MM.1S (cell line): ENCODE results near the gene CHD2.

Experiments used
- EZH2 ChIP-seq: fragments of 300-600 bp; sonication (generic); optimal IDR thresholded peaks from 2 replicates; pipeline ENCODE3; 2017; ENCODE audit warnings: low read depth, mild to moderate bottlenecking, antibody characterized with exemption, low read length, mixed read lengths
- TF ChIP-seq, protein P1 (sequence below): fragments of 300-600 bp; sonication (generic); IDR thresholded peaks from 2 replicates; pipeline ENCODE4 v1.5.1; 2016; ENCODE audit warnings: antibody characterized with exemption, low read length, mixed read lengths

DNA sequence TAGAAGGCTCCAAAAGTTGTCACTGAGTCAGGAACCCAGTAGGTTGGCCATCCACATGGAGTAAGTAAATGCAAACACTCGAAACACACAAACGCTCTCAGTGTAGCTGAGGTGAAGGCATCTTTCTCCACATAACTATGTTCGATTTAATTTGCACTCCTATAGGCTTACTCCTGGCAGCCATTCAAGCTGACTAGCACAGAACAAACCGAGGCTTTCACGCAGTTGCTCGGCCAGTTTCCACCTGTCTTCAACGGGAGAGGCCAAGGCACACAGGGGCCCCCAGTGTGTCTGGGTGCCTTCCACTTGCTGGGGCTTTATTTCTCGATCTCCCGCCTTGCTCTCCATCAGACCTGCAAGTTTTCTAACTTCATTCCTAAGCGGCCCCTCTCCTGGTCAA, 170.0 kb downstream of the CHD2 start:
- TF ChIP-seq, protein P1, sequence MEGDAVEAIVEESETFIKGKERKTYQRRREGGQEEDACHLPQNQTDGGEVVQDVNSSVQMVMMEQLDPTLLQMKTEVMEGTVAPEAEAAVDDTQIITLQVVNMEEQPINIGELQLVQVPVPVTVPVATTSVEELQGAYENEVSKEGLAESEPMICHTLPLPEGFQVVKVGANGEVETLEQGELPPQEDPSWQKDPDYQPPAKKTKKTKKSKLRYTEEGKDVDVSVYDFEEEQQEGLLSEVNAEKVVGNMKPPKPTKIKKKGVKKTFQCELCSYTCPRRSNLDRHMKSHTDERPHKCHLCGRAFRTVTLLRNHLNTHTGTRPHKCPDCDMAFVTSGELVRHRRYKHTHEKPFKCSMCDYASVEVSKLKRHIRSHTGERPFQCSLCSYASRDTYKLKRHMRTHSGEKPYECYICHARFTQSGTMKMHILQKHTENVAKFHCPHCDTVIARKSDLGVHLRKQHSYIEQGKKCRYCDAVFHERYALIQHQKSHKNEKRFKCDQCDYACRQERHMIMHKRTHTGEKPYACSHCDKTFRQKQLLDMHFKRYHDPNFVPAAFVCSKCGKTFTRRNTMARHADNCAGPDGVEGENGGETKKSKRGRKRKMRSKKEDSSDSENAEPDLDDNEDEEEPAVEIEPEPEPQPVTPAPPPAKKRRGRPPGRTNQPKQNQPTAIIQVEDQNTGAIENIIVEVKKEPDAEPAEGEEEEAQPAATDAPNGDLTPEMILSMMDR: no peak
- no peak for TF ChIP-seq EZH2
